Activated gamma-delta T cell treated with Interleukin-2 at 50 U/mL for 16 hours (primary cell): ENCODE results near the gene DHFR.
"Not testable (repeated sequence)": the region's sequence is repeated elsewhere in the genome, so short reads cannot be mapped to it uniquely, and the experiment has no call there.

Experiments used
- DNase-seq: peaks from one replicate; pipeline ENCODE4 v3.0.0-alpha.2; 2020

Gene DHFR

DNA sequence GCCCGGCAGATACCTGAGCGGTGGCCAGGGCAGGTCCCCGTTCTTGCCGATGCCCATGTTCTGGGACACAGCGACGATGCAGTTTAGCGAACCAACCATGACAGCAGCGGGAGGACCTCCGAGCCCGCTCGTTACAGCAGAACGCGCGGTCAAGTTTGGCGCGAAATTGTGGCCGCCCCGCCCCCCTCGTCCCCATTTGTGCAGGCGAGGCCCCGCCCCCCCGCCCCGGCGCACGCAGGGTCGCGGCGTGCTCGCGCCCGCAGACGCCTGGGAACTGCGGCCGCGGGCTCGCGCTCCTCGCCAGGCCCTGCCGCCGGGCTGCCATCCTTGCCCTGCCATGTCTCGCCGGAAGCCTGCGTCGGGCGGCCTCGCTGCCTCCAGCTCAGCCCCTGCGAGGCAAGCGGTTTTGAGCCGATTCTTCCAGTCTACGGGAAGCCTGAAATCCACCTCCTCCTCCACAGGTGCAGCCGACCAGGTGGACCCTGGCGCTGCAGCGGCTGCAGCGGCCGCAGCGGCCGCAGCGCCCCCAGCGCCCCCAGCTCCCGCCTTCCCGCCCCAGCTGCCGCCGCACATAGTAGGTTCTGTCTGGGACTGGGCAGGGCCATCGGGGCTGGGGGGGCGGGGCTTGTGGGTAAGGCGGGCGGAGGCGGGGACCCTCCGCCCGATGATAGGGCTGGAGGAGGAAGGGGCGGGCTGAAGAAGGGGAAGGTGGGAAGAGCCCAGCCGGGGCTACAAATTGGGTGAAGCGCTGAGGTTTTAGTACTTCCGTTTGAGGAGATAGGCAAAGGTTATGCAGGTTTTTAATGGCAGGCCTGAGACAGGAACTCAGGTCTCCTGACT lies at the start of gene DHFR, which contains the start of gene MSH3:
Gene DHFR (minus strand): TSS at position 593 of the 840 bp plus-strand sequence. CDS start 494 bp downstream, at position 99.
Gene MSH3 (plus strand): TSS at position 262 of the 840 bp plus-strand sequence. CDS start 76 bp downstream, at position 338.
- peak; percentile 87 for DNase-seq

DNA sequence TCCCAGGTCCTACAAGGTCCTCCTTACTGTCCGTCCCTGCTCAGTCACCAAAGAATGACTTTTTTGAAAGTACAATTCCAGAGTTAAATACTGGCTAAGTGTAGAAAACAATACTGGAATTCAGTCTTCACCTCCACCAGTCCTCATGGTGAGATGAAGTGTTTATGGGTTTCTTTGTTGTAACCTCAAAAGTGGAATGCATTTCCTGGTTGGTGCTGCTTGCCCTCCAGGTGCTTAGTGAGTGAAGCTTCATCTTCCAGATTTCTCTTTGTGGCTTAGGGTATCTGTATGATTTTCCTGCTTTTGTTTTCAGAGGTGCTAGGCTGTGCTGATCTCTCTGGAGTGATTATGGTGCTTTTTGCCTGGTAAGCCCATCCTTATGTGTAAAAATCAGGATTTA lies 49.4 kb upstream of the DHFR start:
- DNase-seq = no peak

GRCh38 chr5:80703747-80704146 lies 49.0 kb upstream of the DHFR start:
- no peak for DNase-seq

GRCh38 chr5:80703291-80703690 lies 48.5 kb upstream of the DHFR start:
- no peak for DNase-seq

- no peak for DNase-seq
Measured at GRCh38 chr5:80701597-80701996, 46.8 kb upstream of the DHFR start.

DNA sequence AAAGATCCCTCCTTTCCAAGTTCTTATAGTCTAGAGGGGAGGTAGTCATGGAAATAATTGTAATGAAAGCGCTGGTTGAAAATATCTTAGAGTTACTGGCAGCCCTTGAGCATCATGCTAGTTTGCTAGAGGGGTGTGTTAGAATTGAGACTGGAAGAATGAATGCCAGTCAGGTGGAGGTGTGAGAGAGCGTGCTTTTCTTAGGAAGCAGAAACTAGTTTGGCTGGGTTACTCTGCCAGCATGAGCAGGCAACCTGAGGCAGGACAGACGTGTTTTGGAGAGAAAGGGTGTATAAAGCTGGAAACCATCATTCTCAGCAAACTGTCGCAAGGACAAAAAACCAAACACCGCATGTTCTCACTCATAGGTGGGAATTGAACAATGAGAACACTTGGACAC lies 43.6 kb upstream of the DHFR start:
- DNase-seq = no peak

DNA sequence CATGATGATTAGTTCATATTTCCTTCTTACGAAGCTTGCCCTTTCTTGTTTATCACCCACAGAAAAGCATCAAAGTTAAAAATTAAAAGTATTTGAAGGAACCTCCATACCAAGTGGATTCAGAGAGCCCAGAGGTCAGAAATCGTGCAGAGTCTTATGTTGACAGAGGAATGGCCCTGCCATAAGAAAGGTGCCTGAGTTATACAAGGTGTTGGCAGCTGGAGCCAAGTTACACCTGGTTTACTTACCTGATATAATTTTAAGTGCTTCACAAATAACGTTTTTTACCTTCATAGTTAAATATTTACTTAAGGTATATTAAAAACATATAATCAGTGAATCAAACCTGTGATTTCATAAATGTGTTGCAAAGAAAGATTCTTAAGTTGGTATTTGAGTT lies 42.3 kb upstream of the DHFR start:
- DNase-seq = no peak

- no peak for DNase-seq
Measured at GRCh38 chr5:80696450-80696849, 41.7 kb upstream of the DHFR start.

DNA sequence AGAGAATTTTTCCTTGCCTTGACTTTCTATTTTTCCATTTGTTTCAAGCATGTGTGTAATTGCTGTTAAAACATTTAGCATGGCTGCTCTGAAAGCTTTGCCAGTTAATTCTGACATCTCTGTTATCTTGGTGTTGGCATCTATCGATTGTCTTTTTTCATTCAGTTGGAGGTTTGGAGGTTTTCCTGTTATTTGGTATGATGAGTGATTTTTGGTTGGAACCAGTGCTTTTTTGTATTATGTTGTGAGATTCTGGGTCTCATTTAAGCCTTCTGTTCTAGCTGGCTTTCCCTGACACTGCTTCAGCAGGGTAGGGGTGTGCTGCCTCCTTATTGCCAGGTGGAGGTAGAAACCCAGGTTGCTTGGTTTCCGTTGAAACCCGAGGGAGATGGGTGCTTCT lies 40.9 kb upstream of the DHFR start:
- DNase-seq = no peak

DNA sequence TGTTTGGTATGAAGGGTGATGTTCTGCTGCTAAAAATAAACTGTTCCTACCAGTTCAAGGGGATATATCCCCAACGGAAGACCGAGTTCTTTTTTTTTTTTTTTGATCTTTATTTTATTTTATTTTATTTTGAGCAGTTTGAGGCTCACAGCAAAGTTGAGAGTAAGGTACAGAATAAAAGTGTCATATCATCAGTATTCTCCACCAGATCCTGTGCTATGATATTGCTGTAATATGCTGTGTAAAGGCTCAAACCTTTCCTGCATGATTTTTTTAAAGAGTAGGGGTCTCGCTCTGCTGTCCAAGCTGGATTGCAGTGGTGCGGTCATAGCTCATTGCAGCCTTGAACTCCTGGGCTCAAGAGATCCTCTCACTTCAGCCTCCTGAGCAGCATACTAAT lies 34.8 kb upstream of the DHFR start:
- DNase-seq = no peak

- DNase-seq = no peak
Measured at GRCh38 chr5:80688648-80689420, 34.1 kb upstream of the DHFR start.

GRCh38 chr5:80686757-80687156 lies 32.0 kb upstream of the DHFR start:
- no peak for DNase-seq

DNA sequence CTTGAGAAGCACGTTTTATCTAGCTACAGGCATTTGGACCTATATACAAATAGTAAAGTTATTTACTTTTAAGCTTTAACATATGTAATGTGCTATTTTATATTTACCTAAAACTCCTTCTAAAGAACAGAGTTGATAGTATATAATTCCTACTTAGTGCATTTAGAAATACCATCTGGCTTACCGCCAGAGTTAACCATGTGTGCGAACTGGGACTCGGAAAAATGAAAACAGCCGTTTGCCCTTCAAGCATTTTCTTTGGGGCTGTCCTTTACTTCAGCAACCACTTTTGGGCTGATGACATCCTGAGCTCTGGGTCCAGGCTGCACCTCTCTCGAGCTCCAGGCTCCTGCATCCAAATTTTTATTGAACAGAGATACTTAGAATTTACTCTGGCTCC lies 21.9 kb upstream of the DHFR start:
- no peak for DNase-seq

GRCh38 chr5:80672140-80672736 lies 17.5 kb upstream of the DHFR start:
- DNase-seq = peak; percentile 60

DNA sequence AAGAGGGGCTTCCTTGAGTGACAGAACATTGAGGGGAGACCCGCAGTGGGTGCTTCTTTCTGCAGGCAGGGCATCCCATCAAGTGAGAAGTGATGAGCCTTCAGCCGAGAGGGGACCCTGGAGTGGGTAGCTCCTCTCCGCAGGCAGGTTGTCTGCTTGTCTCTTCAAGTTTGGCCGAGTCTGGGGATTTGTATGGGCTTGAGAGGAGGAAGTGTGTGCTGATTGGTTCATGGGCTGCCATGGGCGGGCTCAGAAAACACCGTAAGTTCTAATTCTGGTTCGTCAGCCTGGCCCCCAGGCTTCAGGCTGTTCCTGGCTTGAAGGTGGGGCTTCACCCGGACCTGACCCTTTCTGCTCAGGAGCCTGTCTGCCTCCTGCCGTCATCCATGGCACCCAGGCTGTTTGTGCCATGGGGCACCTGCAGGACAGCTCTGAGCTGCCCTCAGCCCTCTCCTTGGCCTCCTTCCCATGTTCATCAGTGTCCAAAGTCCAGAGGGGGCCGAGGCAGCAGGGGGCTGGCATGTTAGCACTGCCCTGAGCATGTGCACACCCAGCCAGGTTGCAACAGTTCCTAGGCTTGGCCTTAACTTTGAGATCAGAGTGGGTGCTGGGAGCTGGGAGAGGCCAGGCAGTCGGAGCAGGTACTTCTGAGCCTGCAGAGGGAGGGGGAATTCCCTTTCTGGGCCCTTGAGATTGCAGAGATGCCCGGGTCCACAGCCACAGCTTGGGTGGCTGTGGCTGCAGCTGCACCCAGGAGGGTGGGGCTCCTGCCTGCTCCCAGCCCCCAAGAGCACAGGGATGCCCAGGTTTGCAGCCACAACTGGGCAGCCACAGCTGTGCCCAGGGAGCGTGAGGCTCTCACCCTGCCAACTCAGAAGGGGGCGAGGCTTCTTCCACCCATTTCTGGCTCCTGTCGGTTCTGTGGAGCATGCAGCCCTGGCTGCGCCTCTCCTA lies 13.5 kb upstream of the DHFR start:
- no peak for DNase-seq

GRCh38 chr5:80667384-80667783 lies 12.6 kb upstream of the DHFR start:
- DNase-seq = no peak

DNA sequence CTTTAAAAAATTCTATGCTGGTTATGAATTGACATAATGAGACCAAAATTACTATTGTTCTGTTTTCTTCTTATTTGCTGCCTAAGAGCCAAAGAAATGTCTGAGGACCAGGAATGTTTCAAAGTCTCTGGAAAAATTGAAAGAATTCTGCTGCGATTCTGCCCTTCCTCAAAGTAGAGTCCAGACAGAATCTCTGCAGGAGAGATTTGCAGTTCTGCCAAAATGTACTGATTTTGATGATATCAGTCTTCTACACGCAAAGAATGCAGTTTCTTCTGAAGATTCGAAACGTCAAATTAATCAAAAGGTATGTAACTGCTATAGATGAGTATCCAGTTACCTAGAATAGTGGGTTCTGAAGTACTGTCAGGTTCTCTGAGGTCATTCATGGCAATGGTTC lies 10.3 kb upstream of the DHFR start:
- no peak for DNase-seq

GRCh38 chr5:80662108-80662507 lies 7.3 kb upstream of the DHFR start:
- no peak for DNase-seq

- not testable (repeated sequence) for DNase-seq
Measured at GRCh38 chr5:80660661-80661060, 5.9 kb upstream of the DHFR start.

DNA sequence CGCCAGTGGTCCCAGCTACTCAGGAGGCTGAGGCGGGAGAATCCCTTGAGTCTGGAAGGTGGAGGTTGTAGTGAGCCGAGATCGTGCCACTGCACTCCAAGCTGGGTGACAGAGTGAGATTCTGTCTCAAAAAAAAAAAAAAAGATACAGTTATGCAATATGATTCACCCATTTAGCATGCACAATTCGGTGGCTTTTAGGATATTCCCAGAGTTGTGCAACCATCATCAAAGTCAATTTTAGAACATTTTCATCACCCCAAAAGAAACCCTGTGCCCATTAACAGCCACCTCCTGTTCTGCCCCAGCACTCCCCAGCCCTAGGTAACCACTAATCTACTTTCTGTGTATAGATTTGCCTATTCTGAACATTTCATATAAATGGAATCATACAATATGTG lies 4.3 kb upstream of the DHFR start:
- DNase-seq = no peak

DNA sequence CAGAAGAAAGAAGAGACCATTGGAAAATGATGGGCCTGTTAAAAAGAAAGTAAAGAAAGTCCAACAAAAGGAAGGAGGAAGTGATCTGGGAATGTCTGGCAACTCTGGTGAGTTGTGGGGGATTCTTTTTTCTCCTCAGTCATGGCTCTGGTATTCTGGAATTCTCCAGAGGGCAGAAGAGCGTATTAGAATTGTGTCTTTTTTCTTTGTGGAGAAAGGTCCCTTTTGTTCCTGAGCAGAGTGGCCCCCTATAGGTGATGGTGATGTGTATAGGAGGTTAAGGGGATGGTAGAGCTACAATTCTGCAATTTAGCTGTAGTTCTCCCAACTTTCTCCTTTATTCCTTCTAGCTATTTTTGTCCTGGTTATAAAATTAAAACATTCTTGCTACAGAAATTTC lies 1.6 kb upstream of the DHFR start:
- DNase-seq = no peak

GRCh38 chr5:80655231-80655774 lies 520 bp upstream of the DHFR start:
- no peak for DNase-seq
